NT2/D1 (cell line): ENCODE measurements around the gene DUSP7.

Experiments
- SUZ12 ChIP-seq: IDR thresholded peaks from 2 replicates; pipeline ENCODE4 v1.6.1; 2011; ENCODE audit not compliant: insufficient read length, insufficient read depth; ENCODE audit errors: extremely low read depth
- YY1 ChIP-seq: IDR thresholded peaks from 2 replicates; pipeline ENCODE4 v1.6.1; 2011; ENCODE audit not compliant: insufficient read length, insufficient read depth
- ZNF274 ChIP-seq: IDR thresholded peaks from 2 replicates; pipeline ENCODE4 v1.6.1; 2011; ENCODE audit warnings: mild to moderate bottlenecking, low read depth, low read length

- TF ChIP-seq ZNF274 (no peak), SUZ12 (no peak), YY1 (no peak)
Observed at GRCh38 chr3:52005571-52005986, 50.8 kb downstream of the DUSP7 start.
